Activated T-helper 1 cell treated with anti-CD3 and anti-CD28 coated beads, Interleukin-12 subunit alpha, Interleukin-12 subunit beta, Interleukin-2, Interleukin-4 antibody, amounts not matched to agents 30 ng/mL and 10 ng/mL and 1 ng/mL, durations not matched to agents 14 hours and 24 hours and 36 hours (primary cell): Measurements from ENCODE around the gene ASIC4. TPM values are rescaled to one million over a fixed set of nuclear protein-coding genes. Genes with fewer than 3 reads are reported as not detected.
A peak's percentile ranks its signal among the peaks of the same experiment; 100 is the strongest.

Source experiments
- DNase-seq: peaks from one replicate; pipeline ENCODE4 v3.0.0; 2021; ENCODE audit warnings: low spot score
- H3K27ac Mint-ChIP-seq: one replicate; pipeline ENCODE4 v1.8.0; 2021; ENCODE audit warnings: mild to moderate bottlenecking, mixed read lengths
- H3K27me3 Mint-ChIP-seq: one replicate; pipeline ENCODE4 v1.8.0; 2022; ENCODE audit warnings: mild to moderate bottlenecking, moderate library complexity, mixed read lengths; ENCODE audit not compliant: insufficient read depth
- H3K36me3 Mint-ChIP-seq: one replicate; pipeline ENCODE4 v1.8.0; 2021; ENCODE audit warnings: low read depth, mixed read lengths
- H3K4me1 Mint-ChIP-seq: one replicate; pipeline ENCODE4 v1.8.0; 2021; ENCODE audit warnings: low read depth, mixed read lengths
- H3K4me3 Mint-ChIP-seq: one replicate; pipeline ENCODE4 v1.8.0; 2021; ENCODE audit warnings: mild to moderate bottlenecking, moderate library complexity, mixed read lengths
- H3K9me3 Mint-ChIP-seq: one replicate; pipeline ENCODE4 v1.8.0; 2021; ENCODE audit warnings: mixed read lengths
- intact Hi-C: fragments of 100-400 bp; cut with micrococcal nuclease; formaldehyde crosslinking; loops from one replicate; pipeline ENCODE4 v1.15.1; 2024
- total RNA-seq: library from RNA; stranded (reverse); gene quantifications from 2 replicates; pipeline ENCODE4 v1.2.3, GENCODE V29; 2022

The ASIC4 gene
- total RNA-seq, 1 donor from 2014 or later, result 0.08 TPM

DNA sequence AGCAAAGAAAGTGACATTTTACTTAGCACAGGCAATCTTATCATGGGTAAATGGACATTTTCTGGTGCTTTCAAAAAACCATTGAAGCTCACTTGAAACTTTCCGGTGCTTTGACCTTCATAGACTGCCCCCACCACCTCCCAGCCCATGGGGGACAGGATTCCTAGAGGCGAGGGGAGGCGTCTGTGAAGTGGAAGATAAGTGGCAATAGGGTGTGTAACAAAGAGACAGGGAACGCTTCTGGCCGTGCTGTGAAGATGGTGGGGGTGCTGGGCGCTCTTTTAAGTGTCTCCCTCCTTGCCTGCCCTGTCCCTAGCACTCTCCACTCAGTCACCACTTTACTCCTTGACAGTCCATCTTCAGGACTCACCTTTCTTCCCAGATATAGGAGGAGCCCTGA lies 39.0 kb upstream of the ASIC4 start:
- no peak overlapping the region for H3K27ac Mint-ChIP-seq
- DNase-seq, result no peak
- no peaks in the 10 kb centered on the region for H3K9me3 Mint-ChIP-seq
- intact Hi-C loops, result no loop called here
- H3K4me3 Mint-ChIP-seq, result no peak overlapping the region
- H3K4me1 Mint-ChIP-seq, result no peaks in the 10 kb centered on the region
- no peaks in the 10 kb centered on the region for H3K36me3 Mint-ChIP-seq
- peaks cover 8% of the 10 kb centered on the region for H3K27me3 Mint-ChIP-seq

DNA sequence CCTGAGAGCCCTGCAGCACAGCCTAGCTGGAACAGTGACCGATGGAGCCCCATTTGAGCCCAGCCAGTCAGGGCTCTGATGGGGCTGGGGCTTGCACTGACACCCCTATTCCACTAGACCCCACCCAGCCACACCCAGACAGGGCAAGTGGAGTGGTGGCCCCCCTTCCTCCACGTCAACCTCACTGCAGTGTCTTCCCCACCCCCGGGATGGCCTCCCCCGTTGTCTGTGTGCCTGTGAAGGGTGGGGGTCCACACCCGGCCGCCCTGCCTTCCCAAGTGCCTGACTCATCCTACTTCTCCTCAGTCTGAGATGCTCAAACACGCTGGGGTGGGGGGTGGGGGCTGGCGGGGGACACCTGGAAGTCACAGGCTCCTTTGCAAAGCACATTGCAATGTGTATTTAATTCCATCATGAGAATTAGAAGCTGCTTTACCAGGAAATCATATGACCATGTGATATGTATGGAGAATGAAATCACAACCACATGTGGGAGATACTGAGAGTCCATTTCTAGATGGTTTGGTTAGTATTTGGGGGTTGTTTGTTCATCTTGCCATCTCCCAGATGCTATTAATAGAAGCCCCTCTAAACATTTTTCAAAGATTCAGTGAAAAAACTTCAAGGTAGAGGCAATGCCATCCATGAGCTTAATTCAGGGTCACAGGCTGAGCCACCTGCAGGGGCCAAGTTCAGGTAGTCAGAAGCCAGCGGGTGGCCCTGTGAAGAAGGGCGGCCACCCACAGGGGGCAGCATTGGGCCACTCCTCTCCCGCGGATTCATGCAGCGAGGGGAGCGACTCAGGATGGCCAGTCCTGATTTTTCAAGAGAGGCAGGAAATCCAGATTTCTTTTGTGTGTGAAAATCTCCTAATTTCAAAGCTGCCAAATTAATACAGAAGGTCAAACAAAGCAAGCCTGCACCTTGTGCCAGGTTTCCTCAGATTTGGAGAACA lies 38.3 kb upstream of the ASIC4 start:
- Mint-ChIP-seq H3K27ac (no peak overlapping the region), H3K4me3 (no peak overlapping the region)

DNA sequence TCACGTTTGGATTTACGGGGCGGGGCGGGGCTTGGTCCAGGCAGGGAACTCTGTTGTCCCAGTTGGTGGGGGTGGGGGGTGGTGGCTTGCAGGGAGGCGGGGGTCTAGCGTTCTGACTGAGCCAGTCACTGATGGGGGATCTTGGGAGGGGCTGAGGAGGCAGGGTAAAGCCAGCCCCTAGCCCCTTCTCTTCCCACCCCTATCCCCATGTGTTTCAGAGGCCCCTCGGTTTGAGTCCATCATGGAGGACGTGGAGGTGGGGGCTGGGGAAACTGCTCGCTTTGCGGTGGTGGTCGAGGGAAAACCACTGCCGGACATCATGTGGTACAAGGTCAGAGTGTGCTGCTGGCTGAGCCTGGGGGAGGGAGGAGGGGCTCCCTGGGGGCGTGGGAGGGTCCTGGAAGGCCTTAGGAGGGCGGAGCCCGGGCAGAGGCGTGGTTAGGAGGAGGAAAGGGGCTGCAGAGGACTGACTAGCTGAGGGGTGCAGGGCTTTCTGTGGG lies 37.6 kb upstream of the ASIC4 start:
- Mint-ChIP-seq H3K27me3 (peaks cover 12% of the 10 kb centered on the region), H3K9me3 (no peaks in the 10 kb centered on the region), H3K4me1 (no peaks in the 10 kb centered on the region), H3K4me3 (no peak overlapping the region), H3K27ac (no peak overlapping the region), H3K36me3 (no peaks in the 10 kb centered on the region)
- no peak for DNase-seq
- intact Hi-C loops, result loop anchor here (1.0 kb wide), 1 partner anchor 54 kb away; no protein-coding TSS in a partner anchor

More for the DNA sequence above, 38.3 kb upstream of the ASIC4 start:
- no peaks in the 10 kb centered on the region for H3K36me3 Mint-ChIP-seq
- H3K4me1 Mint-ChIP-seq, result no peaks in the 10 kb centered on the region
- intact Hi-C loops, result loop anchor here (1.0 kb wide), 1 partner anchor 54 kb away; no protein-coding TSS in a partner anchor
- H3K9me3 Mint-ChIP-seq, result no peaks in the 10 kb centered on the region
- peak; percentile 35 for DNase-seq
- H3K27me3 Mint-ChIP-seq, result peaks cover 12% of the 10 kb centered on the region

DNA sequence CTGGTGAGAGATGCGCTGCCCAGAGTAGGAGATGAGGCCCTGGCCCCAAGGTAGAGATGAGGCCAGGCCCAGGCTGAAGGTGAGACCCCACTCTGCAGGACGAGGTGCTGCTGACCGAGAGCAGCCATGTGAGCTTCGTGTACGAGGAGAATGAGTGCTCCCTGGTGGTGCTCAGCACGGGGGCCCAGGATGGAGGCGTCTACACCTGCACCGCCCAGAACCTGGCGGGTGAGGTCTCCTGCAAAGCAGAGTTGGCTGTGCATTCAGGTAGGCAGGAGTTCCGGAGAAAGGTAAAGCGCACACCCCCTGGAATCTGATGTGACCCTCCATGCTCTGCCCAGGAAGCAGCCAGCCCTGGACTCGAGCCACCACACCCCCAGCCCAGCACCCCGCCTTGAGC lies 37.1 kb upstream of the ASIC4 start:
- no peak overlapping the region for H3K27ac Mint-ChIP-seq
- no peak overlapping the region for H3K4me3 Mint-ChIP-seq
- H3K36me3 Mint-ChIP-seq, result no peaks in the 10 kb centered on the region
- intact Hi-C loops, result no loop called here
- H3K9me3 Mint-ChIP-seq, result no peaks in the 10 kb centered on the region
- DNase-seq, result no peak
- H3K4me1 Mint-ChIP-seq, result no peaks in the 10 kb centered on the region
- H3K27me3 Mint-ChIP-seq, result peaks cover 15% of the 10 kb centered on the region

DNA sequence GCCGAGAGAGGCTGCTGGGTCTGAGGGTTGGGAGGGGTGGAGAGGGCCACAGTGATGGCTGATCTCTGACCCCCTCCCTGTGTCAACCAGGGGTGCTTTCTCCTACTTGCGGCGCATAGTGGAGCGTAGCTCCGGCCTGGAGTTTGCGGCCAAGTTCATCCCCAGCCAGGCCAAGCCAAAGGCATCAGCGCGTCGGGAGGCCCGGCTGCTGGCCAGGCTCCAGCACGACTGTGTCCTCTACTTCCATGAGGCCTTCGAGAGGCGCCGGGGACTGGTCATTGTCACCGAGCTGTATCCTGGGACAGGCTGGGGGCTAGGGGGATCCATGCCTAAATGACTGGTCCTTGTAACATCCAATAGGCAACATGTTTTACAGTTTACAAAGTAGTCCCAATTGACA lies 36.5 kb upstream of the ASIC4 start:
- no peaks in the 10 kb centered on the region for H3K36me3 Mint-ChIP-seq
- H3K9me3 Mint-ChIP-seq, result no peaks in the 10 kb centered on the region
- no peak for DNase-seq
- intact Hi-C loops, result no loop called here
- H3K27ac Mint-ChIP-seq, result no peak overlapping the region
- no peaks in the 10 kb centered on the region for H3K4me1 Mint-ChIP-seq
- H3K4me3 Mint-ChIP-seq, result no peak overlapping the region
- peaks cover 20% of the 10 kb centered on the region for H3K27me3 Mint-ChIP-seq

DNA sequence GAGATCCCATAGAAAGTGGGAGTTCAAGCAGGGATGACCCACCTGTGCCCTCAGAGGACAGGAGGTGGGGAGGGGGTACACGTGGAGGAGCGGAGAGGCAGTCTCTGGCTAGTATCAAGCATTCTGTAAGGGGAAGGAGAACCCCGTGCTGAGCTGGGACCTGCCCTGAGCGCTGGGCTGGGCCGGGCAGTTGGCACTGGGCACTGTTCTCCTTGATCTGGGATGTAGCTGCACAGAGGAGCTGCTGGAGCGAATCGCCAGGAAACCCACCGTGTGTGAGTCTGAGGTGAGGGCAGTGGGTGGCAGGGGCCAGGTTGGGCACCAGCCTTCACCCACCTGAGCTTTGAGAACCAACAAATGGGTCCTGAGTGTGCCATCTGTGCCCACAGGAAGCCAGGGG lies 35.4 kb upstream of the ASIC4 start:
- H3K4me3 Mint-ChIP-seq, result no peak overlapping the region
- H3K27ac Mint-ChIP-seq, result no peak overlapping the region
- H3K36me3 Mint-ChIP-seq, result no peaks in the 10 kb centered on the region
- H3K9me3 Mint-ChIP-seq, result no peaks in the 10 kb centered on the region
- no peaks in the 10 kb centered on the region for H3K4me1 Mint-ChIP-seq
- H3K27me3 Mint-ChIP-seq, result peaks cover 22% of the 10 kb centered on the region
- DNase-seq, result no peak
- intact Hi-C loops, result no loop called here

DNA sequence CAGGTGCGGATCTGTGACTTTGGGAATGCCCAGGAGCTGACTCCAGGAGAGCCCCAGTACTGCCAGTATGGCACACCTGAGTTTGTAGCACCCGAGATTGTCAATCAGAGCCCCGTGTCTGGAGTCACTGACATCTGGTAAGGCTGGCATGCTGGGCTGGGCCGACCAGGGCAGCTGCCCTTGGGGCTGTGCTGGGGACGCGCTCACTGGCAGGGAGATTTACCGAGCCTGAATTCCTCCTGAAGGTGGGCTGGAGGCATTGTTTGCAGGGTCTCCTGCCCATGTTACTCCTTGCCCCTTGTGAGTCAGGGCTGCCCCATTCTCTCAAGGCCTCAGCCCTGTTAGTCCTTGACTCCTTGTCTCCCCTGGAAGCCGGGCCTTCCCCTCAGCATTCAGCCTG lies 34.3 kb upstream of the ASIC4 start:
- Mint-ChIP-seq H3K4me1 (no peaks in the 10 kb centered on the region), H3K27ac (no peak overlapping the region), H3K27me3 (peaks cover 26% of the 10 kb centered on the region), H3K4me3 (no peak overlapping the region), H3K9me3 (no peaks in the 10 kb centered on the region), H3K36me3 (no peaks in the 10 kb centered on the region)
- intact Hi-C loops, result no loop called here
- DNase-seq, result no peak

DNA sequence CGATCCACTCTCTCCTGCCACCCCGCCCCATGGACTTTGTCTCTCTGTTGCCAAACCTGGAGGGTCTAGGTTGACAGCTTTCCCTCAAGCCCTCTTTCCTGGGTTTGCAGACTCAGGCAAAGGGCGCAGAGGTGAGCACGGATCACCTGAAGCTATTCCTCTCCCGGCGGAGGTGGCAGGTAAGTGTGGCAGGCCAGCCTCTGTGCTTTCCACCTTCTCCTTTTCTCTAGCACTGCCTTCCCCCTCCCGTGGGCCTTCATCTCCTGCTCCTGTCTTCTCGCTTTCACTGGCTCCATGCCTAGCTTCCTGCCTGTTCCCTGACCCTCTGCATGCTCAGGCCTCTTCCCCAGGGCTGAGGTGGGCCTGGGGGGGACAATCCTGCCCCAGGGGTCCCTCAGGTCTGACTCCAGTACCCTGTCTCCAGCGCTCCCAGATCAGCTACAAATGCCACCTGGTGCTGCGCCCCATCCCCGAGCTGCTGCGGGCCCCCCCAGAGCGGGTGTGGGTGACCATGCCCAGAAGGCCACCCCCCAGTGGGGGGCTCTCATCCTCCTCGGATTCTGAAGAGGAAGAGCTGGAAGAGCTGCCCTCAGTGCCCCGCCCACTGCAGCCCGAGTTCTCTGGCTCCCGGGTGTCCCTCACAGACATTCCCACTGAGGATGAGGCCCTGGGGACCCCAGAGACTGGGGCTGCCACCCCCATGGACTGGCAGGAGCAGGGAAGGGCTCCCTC lies 31.4 kb upstream of the ASIC4 start:
- peaks cover 47% of the 10 kb centered on the region for H3K27me3 Mint-ChIP-seq
- no peak overlapping the region for H3K4me3 Mint-ChIP-seq
- H3K36me3 Mint-ChIP-seq, result no peaks in the 10 kb centered on the region
- DNase-seq, result no peak
- no peaks in the 10 kb centered on the region for H3K4me1 Mint-ChIP-seq
- intact Hi-C loops, result no loop called here
- H3K27ac Mint-ChIP-seq, result no peak overlapping the region
- H3K9me3 Mint-ChIP-seq, result no peaks in the 10 kb centered on the region

DNA sequence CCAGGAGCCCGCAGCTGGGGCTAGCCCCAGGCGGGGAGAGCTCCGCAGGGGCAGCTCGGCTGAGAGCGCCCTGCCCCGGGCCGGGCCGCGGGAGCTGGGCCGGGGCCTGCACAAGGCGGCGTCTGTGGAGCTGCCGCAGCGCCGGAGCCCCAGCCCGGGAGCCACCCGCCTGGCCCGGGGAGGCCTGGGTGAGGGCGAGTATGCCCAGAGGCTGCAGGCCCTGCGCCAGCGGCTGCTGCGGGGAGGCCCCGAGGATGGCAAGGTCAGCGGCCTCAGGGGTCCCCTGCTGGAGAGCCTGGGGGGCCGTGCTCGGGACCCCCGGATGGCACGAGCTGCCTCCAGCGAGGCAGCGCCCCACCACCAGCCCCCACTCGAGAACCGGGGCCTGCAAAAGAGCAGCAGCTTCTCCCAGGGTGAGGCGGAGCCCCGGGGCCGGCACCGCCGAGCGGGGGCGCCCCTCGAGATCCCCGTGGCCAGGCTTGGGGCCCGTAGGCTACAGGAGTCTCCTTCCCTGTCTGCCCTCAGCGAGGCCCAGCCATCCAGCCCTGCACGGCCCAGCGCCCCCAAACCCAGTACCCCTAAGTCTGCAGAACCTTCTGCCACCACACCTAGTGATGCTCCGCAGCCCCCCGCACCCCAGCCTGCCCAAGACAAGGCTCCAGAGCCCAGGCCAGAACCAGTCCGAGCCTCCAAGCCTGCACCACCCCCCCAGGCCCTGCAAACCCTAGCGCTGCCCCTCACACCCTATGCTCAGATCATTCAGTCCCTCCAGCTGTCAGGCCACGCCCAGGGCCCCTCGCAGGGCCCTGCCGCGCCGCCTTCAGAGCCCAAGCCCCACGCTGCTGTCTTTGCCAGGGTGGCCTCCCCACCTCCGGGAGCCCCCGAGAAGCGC lies 30.6 kb upstream of the ASIC4 start:
- H3K27me3 Mint-ChIP-seq, result peaks cover 44% of the 10 kb centered on the region
- no peak overlapping the region for H3K27ac Mint-ChIP-seq

DNA sequence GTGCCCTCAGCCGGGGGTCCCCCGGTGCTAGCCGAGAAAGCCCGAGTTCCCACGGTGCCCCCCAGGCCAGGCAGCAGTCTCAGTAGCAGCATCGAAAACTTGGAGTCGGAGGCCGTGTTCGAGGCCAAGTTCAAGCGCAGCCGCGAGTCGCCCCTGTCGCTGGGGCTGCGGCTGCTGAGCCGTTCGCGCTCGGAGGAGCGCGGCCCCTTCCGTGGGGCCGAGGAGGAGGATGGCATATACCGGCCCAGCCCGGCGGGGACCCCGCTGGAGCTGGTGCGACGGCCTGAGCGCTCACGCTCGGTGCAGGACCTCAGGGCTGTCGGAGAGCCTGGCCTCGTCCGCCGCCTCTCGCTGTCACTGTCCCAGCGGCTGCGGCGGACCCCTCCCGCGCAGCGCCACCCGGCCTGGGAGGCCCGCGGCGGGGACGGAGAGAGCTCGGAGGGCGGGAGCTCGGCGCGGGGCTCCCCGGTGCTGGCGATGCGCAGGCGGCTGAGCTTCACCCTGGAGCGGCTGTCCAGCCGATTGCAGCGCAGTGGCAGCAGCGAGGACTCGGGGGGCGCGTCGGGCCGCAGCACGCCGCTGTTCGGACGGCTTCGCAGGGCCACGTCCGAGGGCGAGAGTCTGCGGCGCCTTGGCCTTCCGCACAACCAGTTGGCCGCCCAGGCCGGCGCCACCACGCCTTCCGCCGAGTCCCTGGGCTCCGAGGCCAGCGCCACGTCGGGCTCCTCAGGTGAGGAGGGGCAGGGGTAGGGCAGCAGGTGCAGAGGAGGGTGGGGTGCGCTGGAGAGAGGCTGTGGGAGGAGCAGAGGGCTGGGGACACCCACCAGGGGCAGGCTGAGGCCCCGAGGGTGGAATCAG lies 29.7 kb upstream of the ASIC4 start:
- H3K36me3 Mint-ChIP-seq, result no peaks in the 10 kb centered on the region
- H3K4me1 Mint-ChIP-seq, result no peaks in the 10 kb centered on the region
- no peak overlapping the region for H3K27ac Mint-ChIP-seq
- H3K27me3 Mint-ChIP-seq, result peaks cover 44% of the 10 kb centered on the region
- DNase-seq, result no peak
- no peak overlapping the region for H3K4me3 Mint-ChIP-seq
- H3K9me3 Mint-ChIP-seq, result no peaks in the 10 kb centered on the region
- intact Hi-C loops, result no loop called here

More for the DNA sequence above, 30.6 kb upstream of the ASIC4 start:
- Mint-ChIP-seq H3K36me3 (no peaks in the 10 kb centered on the region), H3K9me3 (no peaks in the 10 kb centered on the region), H3K4me3 (no peak overlapping the region), H3K4me1 (no peaks in the 10 kb centered on the region)
- intact Hi-C loops, result no loop called here
- no peak for DNase-seq

DNA sequence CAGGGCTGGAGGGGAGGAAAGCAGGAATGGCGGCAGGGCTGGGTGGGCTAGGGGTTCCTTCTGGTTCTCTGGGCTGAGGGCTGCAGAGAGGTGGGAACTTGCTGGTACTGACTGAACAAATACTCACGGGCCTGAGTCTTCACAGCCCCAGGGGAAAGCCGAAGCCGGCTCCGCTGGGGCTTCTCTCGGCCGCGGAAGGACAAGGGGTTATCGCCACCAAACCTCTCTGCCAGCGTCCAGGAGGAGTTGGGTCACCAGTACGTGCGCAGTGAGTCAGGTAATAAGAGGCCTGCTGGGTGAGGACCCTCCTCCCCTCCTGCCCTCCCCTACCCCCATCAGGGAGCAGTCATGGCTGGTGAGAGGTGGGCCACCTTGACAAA lies 29.1 kb upstream of the ASIC4 start:
- no peak overlapping the region for H3K27ac Mint-ChIP-seq
- H3K36me3 Mint-ChIP-seq, result no peaks in the 10 kb centered on the region
- intact Hi-C loops, result no loop called here
- DNase-seq, result no peak
- H3K4me1 Mint-ChIP-seq, result no peaks in the 10 kb centered on the region
- H3K9me3 Mint-ChIP-seq, result no peaks in the 10 kb centered on the region
- peaks cover 44% of the 10 kb centered on the region for H3K27me3 Mint-ChIP-seq
- H3K4me3 Mint-ChIP-seq, result no peak overlapping the region
